IMR-90 (cell line): ENCODE results near the gene TEAD1. TPM values are rescaled to one million over a fixed set of nuclear protein-coding genes. Genes with fewer than 3 reads are reported as not detected.

Source experiments
- ATAC-seq: fragments of 200-7000 bp; cut with Tn5 transposase; 2 replicates; pipeline ENCODE4 v1.9.1; 2020; ENCODE audit warnings: low read depth, mild to moderate bottlenecking, moderate library complexity
- BruUV-seq: library from RNA; stranded (reverse); fragments of 400-500 nt; replicated peaks from 2 replicates; lab custom pipeline; 2021; lab: Mats Ljungman, UMichigan
- CTCF ChIA-PET: fragments of 300-600 bp; formaldehyde crosslinking; extraction: SDS; loops from one replicate; lab custom pipeline; 2021; ENCODE audit warnings: antibody characterized with exemption; lab: Yijun Ruan, JAX
- POLR2A ChIA-PET: fragments of 300-600 bp; sonication (Branson Sonifier 250); formaldehyde crosslinking; loops from one replicate; lab custom pipeline; 2022; ENCODE audit warnings: antibody characterized with exemption; ENCODE audit not compliant: unreplicated experiment; lab: Charles Lee
- DNase-seq: peaks from one replicate; pipeline ENCODE4 v3.0.0; 2013
- H2AFZ ChIP-seq: replicated peaks from 2 replicates; pipeline ENCODE3; 2013; ENCODE audit warnings: low read length, mild to moderate bottlenecking; ENCODE audit not compliant: poor library complexity
- H2AK5ac ChIP-seq: 2 replicates; pipeline ENCODE4 v1.6.1; 2013; ENCODE audit warnings: low read depth, low read length, inconsistent platforms
- H2AK9ac ChIP-seq: replicated peaks from 2 replicates; pipeline ENCODE3; 2013; ENCODE audit warnings: mild to moderate bottlenecking, low read depth, low read length, moderate library complexity; ENCODE audit not compliant: poor library complexity
- H2BK120ac ChIP-seq: 2 replicates; pipeline ENCODE4 v1.6.1; 2013; ENCODE audit warnings: low read depth, low read length, inconsistent platforms
- H2BK15ac ChIP-seq: 3 replicates; pipeline ENCODE4 v1.6.1; 2013; ENCODE audit warnings: low read depth, low read length, inconsistent platforms
- H2BK20ac ChIP-seq: 2 replicates; pipeline ENCODE4 v1.6.1; 2013; ENCODE audit warnings: low read depth, mild to moderate bottlenecking, inconsistent platforms, low read length, moderate library complexity
- H2BK5ac ChIP-seq: 2 replicates; pipeline ENCODE4 v1.6.1; 2013; ENCODE audit warnings: mild to moderate bottlenecking, low read depth, low read length, inconsistent platforms; ENCODE audit not compliant: poor library complexity, severe bottlenecking
- H3K14ac ChIP-seq: replicated peaks from 2 replicates; pipeline ENCODE4 v1.6.1; 2013; ENCODE audit warnings: low read depth, low read length, inconsistent platforms
- H3K18ac ChIP-seq: 2 replicates; pipeline ENCODE4 v1.6.1; 2013; ENCODE audit warnings: low read depth, low read length, control low read depth
- H3K23ac ChIP-seq: 2 replicates; pipeline ENCODE4 v1.6.1; 2013; ENCODE audit warnings: low read depth, low read length, inconsistent platforms
- H3K27ac ChIP-seq: 2 replicates; pipeline ENCODE4 v1.5.1; 2013; ENCODE audit warnings: mild to moderate bottlenecking, control low read depth, low read length; ENCODE audit not compliant: insufficient read depth
- H3K27me3 ChIP-seq: 2 replicates; pipeline ENCODE4 v1.6.1; 2013; ENCODE audit warnings: low read length; ENCODE audit not compliant: control insufficient read depth, insufficient read depth
- H3K36me3 ChIP-seq: 2 replicates; pipeline ENCODE4 v1.6.1; 2013; ENCODE audit warnings: low read length, mixed read lengths; ENCODE audit not compliant: control insufficient read depth, insufficient read depth
- H3K4ac ChIP-seq: 2 replicates; pipeline ENCODE4 v1.6.1; 2013; ENCODE audit warnings: low read depth, low read length, inconsistent platforms
- H3K4me1 ChIP-seq: 2 replicates; pipeline ENCODE4 v1.6.1; 2013; ENCODE audit warnings: low read length, mixed read lengths; ENCODE audit not compliant: control insufficient read depth, insufficient read depth
- H3K4me2 ChIP-seq: 2 replicates; pipeline ENCODE4 v1.6.1; 2013; ENCODE audit warnings: low read depth, mild to moderate bottlenecking, control low read depth, low read length, moderate library complexity
- H3K4me3 ChIP-seq: 2 replicates; pipeline ENCODE4 v1.5.1; 2013; ENCODE audit warnings: low read depth, mild to moderate bottlenecking, control low read depth, low read length, moderate library complexity; ENCODE audit not compliant: insufficient read depth
- H3K56ac ChIP-seq: 2 replicates; pipeline ENCODE4 v1.6.1; 2013; ENCODE audit warnings: low read length, inconsistent platforms; ENCODE audit not compliant: insufficient read depth; ENCODE audit errors: extremely low read depth
- H3K79me1 ChIP-seq, 2 experiments: 2 replicates each; pipeline ENCODE4 v1.6.1; 2013; ENCODE audit warnings: low read length in 2 of 2, inconsistent platforms in 1 of 2, low read depth in 1 of 2
- H3K9ac ChIP-seq: 2 replicates; pipeline ENCODE4 v1.6.1; 2013; ENCODE audit warnings: low read depth, low read length, control low read depth
- H3K9me1 ChIP-seq: 2 replicates; pipeline ENCODE4 v1.6.1; 2013; ENCODE audit warnings: low read length, inconsistent platforms; ENCODE audit not compliant: insufficient read depth
- H3K9me3 ChIP-seq: 2 replicates; pipeline ENCODE4 v1.6.1; 2013; ENCODE audit warnings: low read length; ENCODE audit not compliant: control insufficient read depth, insufficient read depth
- H4K20me1 ChIP-seq: 2 replicates; pipeline ENCODE4 v1.6.1; 2013; ENCODE audit warnings: low read length, inconsistent platforms; ENCODE audit not compliant: insufficient read depth
- H4K5ac ChIP-seq: 2 replicates; pipeline ENCODE4 v1.6.1; 2013; ENCODE audit warnings: mild to moderate bottlenecking, low read depth, low read length, control low read depth
- H4K8ac ChIP-seq, 2 experiments: 2 replicates each; pipeline ENCODE4 v1.6.1; 2013; ENCODE audit warnings: low read depth in 2 of 2, low read length in 2 of 2, control low read depth in 1 of 2, inconsistent platforms in 1 of 2
- H4K91ac ChIP-seq: 2 replicates; pipeline ENCODE4 v1.6.1; 2013; ENCODE audit warnings: low read depth, low read length, inconsistent platforms; ENCODE audit not compliant: insufficient read depth
- BHLHE40 ChIP-seq: fragments of 150-350 bp; IDR thresholded peaks from 2 replicates; pipeline ENCODE4 v1.6.1; 2016; ENCODE audit warnings: mild to moderate bottlenecking, low read depth, low read length
- CEBPB ChIP-seq: IDR thresholded peaks from 2 replicates; pipeline ENCODE4 v1.6.1; 2012; ENCODE audit warnings: low read depth, low read length, improper control_type of control experiment
- CHD1 ChIP-seq: IDR thresholded peaks from 2 replicates; pipeline ENCODE4 v1.6.1; 2012; ENCODE audit warnings: low read depth, low read length, improper control_type of control experiment
- MAFK ChIP-seq: IDR thresholded peaks from 2 replicates; pipeline ENCODE4 v1.6.1; 2012; ENCODE audit warnings: low read depth, low read length, improper control_type of control experiment
- NFE2L2 ChIP-seq: fragments of 150-350 bp; IDR thresholded peaks from 2 replicates; pipeline ENCODE4 v1.6.1; 2016; ENCODE audit warnings: low read depth, mild to moderate bottlenecking, low read length
- WGBS, 2 experiments: methylation state at CpG; one replicate each; pipeline versions ENCODE4 v1.1.5 to v1.1.7; 2013; ENCODE audit warnings: missing lambda C conversion rate in 2 of 2; ENCODE audit not compliant: insufficient read length in 1 of 2; ENCODE audit errors: extremely low coverage in 2 of 2; 5-methylcytosine and 5-hydroxymethylcytosine counted together
- dilution Hi-C: fragments of 300-500 bp; cut with HindIII; formaldehyde crosslinking; loops from one replicate; pipeline ENCODE4 v1.14.3; 2018; ENCODE audit warnings: low sequenced_read_pairs; ENCODE audit not compliant: unreplicated experiment
- in situ Hi-C: fragments of 300-500 bp; cut with MboI; formaldehyde crosslinking; loops from 3 replicates; pipeline ENCODE4 v1.14.3; 2019; ENCODE audit warnings: low sequenced_read_pairs, inconsistent platforms, mixed read lengths
- intact Hi-C: fragments of 100-400 bp; cut with micrococcal nuclease; formaldehyde crosslinking; loops from 2 replicates; pipeline ENCODE4 v1.10.0; 2022
- polyA plus RNA-seq, 3 experiments: library from polyadenylated mRNA; depleted of rRNA; stranded (reverse); fragments of >200 nt; gene quantifications; 2 replicates each; pipeline ENCODE4 v1.2.3, GENCODE V29; 2012; ENCODE audit warnings: low replicate concordance in 1 of 3
- total RNA-seq: library from RNA; depleted of rRNA; stranded (reverse); fragments of >200 nt; gene quantifications from 2 replicates; pipeline ENCODE4 v1.2.3, GENCODE V29; 2012

Gene TEAD1
- total and polyA plus RNA-seq, 2 of the 4 experiments (the other 2 are of a cell fraction): 51.8 to 69.2 TPM

- WGBS, 2 experiments: no CpG with 5 or more reads among the region's 12 CpGs
- H2AFZ ChIP-seq: peak overlapping the region; percentile 4
- peaks cover 49% of the 10 kb centered on the region for H3K4me1 ChIP-seq
- H3K27me3 ChIP-seq: no peaks in the 10 kb centered on the region
- no TSS peak for BruUV-seq
- no peak overlapping the region for H4K91ac ChIP-seq
- intact Hi-C loops: no loop called here
- H2BK5ac ChIP-seq: peak overlapping the region; percentile 35
- no peak overlapping the region for H3K9ac ChIP-seq
- peak overlapping the region; percentile 32; the same call in 1 of the 2 replicates for H3K27ac ChIP-seq
- CTCF ChIA-PET: no interaction called here
- H3K23ac ChIP-seq: 0 out of 2 replicates have a peak overlapping the region, but pooled peaks have one; percentile 8
- in situ Hi-C loops: no loop called here
- no peak overlapping the region for H3K4ac ChIP-seq
- H3K79me1 ChIP-seq: peaks cover 47 to 100% of the 10 kb centered on the region in 2 experiments
- no peak overlapping the region for H3K56ac ChIP-seq
- peak overlapping the region; percentile 15; the same call in 1 of the 3 replicates for H2BK15ac ChIP-seq
- POLR2A ChIA-PET: interaction anchor here (0.6 kb wide), 1 partner anchor 230 kb away, joined by 3 read pairs; no protein-coding TSS in a partner anchor
- H2AK5ac ChIP-seq: peak overlapping the region; percentile 76; the same call in 1 of the 2 replicates
- dilution Hi-C loops: no loop called here
- peak; percentile 55 for DNase-seq
- no peak overlapping the region for H3K4me3 ChIP-seq
- peaks cover 93% of the 10 kb centered on the region for H4K20me1 ChIP-seq
- TF ChIP-seq CHD1 (no peak), MAFK (no peak), NFE2L2 (no peak), CEBPB (peak; percentile 85), BHLHE40 (no peak)
- no peak overlapping the region for H2BK120ac ChIP-seq
- no peaks in the 10 kb centered on the region for H3K9me3 ChIP-seq
- H3K9me1 ChIP-seq: peaks cover 69% of the 10 kb centered on the region
- no peak overlapping the region for H4K8ac ChIP-seq
- H3K4me2 ChIP-seq: no peak overlapping the region
- no peak for ATAC-seq
- no peak overlapping the region for H2BK20ac ChIP-seq
- H3K36me3 ChIP-seq: peaks cover 8% of the 10 kb centered on the region
- H3K18ac ChIP-seq: 0 out of 2 replicates have a peak overlapping the region, but pooled peaks have one; percentile 9
- no peak overlapping the region for H2AK9ac ChIP-seq
- H4K5ac ChIP-seq: no peak overlapping the region
- peak overlapping the region; percentile 56; the same call in 1 of the 2 replicates for H3K14ac ChIP-seq
Measured at GRCh38 chr11:12809864-12810567, 135.8 kb downstream of the TEAD1 start.
